ENCODE data around the gene FREM3. TPM values are rescaled to one million over a fixed set of nuclear protein-coding genes. Genes with fewer than 3 reads are reported as not detected.

FREM3 gene
- total RNA-seq, 1 experiment from 2014 or later = 0.15 TPM

DNA sequence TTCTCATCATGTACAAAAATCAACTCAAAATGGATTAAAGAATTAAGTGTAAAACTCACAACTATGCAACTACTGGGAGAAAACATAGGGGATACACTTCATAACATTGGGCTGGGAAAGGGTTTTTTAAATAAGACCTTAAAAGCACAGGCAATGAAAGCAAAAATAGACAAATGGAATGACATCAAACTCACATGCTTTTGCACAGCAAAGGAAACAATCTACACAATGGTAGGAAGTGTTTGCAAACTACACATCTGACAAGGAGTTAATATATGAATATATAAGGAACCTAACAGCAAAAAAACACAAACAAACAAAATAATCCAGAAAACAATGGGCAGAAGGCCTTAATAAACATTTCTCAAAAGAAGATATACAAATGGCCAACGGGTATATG, 57.9 kb downstream of the FREM3 start (continued):
- TF ChIP-seq, protein P1, sequence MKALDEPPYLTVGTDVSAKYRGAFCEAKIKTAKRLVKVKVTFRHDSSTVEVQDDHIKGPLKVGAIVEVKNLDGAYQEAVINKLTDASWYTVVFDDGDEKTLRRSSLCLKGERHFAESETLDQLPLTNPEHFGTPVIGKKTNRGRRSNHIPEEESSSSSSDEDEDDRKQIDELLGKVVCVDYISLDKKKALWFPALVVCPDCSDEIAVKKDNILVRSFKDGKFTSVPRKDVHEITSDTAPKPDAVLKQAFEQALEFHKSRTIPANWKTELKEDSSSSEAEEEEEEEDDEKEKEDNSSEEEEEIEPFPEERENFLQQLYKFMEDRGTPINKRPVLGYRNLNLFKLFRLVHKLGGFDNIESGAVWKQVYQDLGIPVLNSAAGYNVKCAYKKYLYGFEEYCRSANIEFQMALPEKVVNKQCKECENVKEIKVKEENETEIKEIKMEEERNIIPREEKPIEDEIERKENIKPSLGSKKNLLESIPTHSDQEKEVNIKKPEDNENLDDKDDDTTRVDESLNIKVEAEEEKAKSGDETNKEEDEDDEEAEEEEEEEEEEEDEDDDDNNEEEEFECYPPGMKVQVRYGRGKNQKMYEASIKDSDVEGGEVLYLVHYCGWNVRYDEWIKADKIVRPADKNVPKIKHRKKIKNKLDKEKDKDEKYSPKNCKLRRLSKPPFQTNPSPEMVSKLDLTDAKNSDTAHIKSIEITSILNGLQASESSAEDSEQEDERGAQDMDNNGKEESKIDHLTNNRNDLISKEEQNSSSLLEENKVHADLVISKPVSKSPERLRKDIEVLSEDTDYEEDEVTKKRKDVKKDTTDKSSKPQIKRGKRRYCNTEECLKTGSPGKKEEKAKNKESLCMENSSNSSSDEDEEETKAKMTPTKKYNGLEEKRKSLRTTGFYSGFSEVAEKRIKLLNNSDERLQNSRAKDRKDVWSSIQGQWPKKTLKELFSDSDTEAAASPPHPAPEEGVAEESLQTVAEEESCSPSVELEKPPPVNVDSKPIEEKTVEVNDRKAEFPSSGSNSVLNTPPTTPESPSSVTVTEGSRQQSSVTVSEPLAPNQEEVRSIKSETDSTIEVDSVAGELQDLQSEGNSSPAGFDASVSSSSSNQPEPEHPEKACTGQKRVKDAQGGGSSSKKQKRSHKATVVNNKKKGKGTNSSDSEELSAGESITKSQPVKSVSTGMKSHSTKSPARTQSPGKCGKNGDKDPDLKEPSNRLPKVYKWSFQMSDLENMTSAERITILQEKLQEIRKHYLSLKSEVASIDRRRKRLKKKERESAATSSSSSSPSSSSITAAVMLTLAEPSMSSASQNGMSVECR (CRISPR knock-in tag; IDR thresholded peaks at IDR 0.05; ENCODE audit: borderline replicate concordance) = no peak
- no peak for TF ChIP-seq TCF7 (CRISPR knock-in tag; IDR thresholded peaks at IDR 0.05; ENCODE audit: low read depth)
- TF ChIP-seq, protein P2, sequence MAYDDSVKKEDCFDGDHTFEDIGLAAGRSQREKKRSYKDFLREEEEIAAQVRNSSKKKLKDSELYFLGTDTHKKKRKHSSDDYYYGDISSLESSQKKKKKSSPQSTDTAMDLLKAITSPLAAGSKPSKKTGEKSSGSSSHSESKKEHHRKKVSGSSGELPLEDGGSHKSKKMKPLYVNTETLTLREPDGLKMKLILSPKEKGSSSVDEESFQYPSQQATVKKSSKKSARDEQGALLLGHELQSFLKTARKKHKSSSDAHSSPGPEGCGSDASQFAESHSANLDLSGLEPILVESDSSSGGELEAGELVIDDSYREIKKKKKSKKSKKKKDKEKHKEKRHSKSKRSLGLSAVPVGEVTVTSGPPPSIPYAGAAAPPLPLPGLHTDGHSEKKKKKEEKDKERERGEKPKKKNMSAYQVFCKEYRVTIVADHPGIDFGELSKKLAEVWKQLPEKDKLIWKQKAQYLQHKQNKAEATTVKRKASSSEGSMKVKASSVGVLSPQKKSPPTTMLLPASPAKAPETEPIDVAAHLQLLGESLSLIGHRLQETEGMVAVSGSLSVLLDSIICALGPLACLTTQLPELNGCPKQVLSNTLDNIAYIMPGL (CRISPR knock-in tag; IDR thresholded peaks at IDR 0.05) = no peak
- TF ChIP-seq SMAD3 (CRISPR knock-in tag; IDR thresholded peaks at IDR 0.05; ENCODE audit: borderline replicate concordance) = no peak
- no peak for TF ChIP-seq GABPB1 (CRISPR knock-in tag; IDR thresholded peaks at IDR 0.05)
- TF ChIP-seq GRHL2 (CRISPR knock-in tag; IDR thresholded peaks at IDR 0.05; ENCODE audit: insufficient replicate concordance, severe bottlenecking) = no peak
- no peak for TF ChIP-seq ESRRA (CRISPR knock-in tag; IDR thresholded peaks at IDR 0.05; ENCODE audit: borderline replicate concordance)
- TF ChIP-seq KAT7 (CRISPR knock-in tag; IDR thresholded peaks at IDR 0.05; ENCODE audit: borderline replicate concordance) = no peak
- TF ChIP-seq NFE2L1 (CRISPR knock-in tag; IDR thresholded peaks at IDR 0.05) = no peak
- TF ChIP-seq, protein P3, sequence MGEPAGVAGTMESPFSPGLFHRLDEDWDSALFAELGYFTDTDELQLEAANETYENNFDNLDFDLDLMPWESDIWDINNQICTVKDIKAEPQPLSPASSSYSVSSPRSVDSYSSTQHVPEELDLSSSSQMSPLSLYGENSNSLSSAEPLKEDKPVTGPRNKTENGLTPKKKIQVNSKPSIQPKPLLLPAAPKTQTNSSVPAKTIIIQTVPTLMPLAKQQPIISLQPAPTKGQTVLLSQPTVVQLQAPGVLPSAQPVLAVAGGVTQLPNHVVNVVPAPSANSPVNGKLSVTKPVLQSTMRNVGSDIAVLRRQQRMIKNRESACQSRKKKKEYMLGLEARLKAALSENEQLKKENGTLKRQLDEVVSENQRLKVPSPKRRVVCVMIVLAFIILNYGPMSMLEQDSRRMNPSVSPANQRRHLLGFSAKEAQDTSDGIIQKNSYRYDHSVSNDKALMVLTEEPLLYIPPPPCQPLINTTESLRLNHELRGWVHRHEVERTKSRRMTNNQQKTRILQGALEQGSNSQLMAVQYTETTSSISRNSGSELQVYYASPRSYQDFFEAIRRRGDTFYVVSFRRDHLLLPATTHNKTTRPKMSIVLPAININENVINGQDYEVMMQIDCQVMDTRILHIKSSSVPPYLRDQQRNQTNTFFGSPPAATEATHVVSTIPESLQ (CRISPR knock-in tag; IDR thresholded peaks at IDR 0.05) = no peak
- no peak for TF ChIP-seq ZNF423 (CRISPR knock-in tag; IDR thresholded peaks at IDR 0.05)
- no peak for TF ChIP-seq NR2C2 (CRISPR knock-in tag; IDR thresholded peaks at IDR 0.05)
- TF ChIP-seq, protein P4, sequence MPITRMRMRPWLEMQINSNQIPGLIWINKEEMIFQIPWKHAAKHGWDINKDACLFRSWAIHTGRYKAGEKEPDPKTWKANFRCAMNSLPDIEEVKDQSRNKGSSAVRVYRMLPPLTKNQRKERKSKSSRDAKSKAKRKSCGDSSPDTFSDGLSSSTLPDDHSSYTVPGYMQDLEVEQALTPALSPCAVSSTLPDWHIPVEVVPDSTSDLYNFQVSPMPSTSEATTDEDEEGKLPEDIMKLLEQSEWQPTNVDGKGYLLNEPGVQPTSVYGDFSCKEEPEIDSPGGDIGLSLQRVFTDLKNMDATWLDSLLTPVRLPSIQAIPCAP (CRISPR knock-in tag; IDR thresholded peaks at IDR 0.05) = no peak
- no peak for TF ChIP-seq NFATC4 (CRISPR knock-in tag; IDR thresholded peaks at IDR 0.05)

DNA sequence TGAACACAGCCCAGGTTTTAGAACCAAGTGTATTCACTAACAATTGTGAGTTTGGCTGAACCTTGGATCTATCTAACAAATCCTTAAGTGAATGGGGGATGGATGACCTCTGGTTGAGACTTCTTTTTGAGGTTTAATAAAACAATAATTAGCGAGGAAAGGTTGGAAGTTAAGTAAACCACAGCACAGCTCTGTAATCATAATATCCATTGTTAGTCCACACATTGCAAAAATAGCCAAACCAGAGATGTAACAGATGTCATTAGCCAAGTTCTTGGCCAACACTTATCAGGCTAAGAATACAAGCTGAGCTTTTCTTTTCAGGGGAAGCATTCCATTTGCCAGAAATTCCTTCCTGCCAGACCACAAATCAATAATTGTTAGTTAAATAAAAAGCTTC, 59.1 kb downstream of the FREM3 start:
- Mint-ChIP-seq H3K4me1 (no peaks in the 10 kb centered on the region), H3K4me3 (no peak overlapping the region), H3K36me3 (no peaks in the 10 kb centered on the region; the same call in 1 of the 2 replicates), H3K27me3 (ENCODE audit: low read depth) (no peaks in the 10 kb centered on the region), H3K27ac (no peak overlapping the region), H3K9me3 (peaks cover 1% of the 10 kb centered on the region)
- DNase-seq (ENCODE audit: low spot score) (no peak), ATAC-seq (no peak)
- ChIA-PET POLR2A (no interaction called here), CTCF (no interaction called here)
- no peak for TF ChIP-seq CREB1 (CRISPR knock-in tag; IDR thresholded peaks at IDR 0.05)
- TF ChIP-seq ATF1 (CRISPR knock-in tag; IDR thresholded peaks at IDR 0.05) = no peak
- TF ChIP-seq, protein P5, sequence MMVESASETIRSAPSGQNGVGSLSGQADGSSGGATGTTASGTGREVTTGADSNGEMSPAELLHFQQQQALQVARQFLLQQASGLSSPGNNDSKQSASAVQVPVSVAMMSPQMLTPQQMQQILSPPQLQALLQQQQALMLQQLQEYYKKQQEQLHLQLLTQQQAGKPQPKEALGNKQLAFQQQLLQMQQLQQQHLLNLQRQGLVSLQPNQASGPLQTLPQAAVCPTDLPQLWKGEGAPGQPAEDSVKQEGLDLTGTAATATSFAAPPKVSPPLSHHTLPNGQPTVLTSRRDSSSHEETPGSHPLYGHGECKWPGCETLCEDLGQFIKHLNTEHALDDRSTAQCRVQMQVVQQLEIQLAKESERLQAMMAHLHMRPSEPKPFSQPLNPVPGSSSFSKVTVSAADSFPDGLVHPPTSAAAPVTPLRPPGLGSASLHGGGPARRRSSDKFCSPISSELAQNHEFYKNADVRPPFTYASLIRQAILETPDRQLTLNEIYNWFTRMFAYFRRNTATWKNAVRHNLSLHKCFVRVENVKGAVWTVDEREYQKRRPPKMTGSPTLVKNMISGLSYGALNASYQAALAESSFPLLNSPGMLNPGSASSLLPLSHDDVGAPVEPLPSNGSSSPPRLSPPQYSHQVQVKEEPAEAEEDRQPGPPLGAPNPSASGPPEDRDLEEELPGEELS (CRISPR knock-in tag; IDR thresholded peaks at IDR 0.05) = no peak
- TF ChIP-seq, protein P6, sequence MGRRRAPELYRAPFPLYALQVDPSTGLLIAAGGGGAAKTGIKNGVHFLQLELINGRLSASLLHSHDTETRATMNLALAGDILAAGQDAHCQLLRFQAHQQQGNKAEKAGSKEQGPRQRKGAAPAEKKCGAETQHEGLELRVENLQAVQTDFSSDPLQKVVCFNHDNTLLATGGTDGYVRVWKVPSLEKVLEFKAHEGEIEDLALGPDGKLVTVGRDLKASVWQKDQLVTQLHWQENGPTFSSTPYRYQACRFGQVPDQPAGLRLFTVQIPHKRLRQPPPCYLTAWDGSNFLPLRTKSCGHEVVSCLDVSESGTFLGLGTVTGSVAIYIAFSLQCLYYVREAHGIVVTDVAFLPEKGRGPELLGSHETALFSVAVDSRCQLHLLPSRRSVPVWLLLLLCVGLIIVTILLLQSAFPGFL (CRISPR knock-in tag; IDR thresholded peaks at IDR 0.05; ENCODE audit: borderline replicate concordance) = no peak
- TF ChIP-seq, protein P7, sequence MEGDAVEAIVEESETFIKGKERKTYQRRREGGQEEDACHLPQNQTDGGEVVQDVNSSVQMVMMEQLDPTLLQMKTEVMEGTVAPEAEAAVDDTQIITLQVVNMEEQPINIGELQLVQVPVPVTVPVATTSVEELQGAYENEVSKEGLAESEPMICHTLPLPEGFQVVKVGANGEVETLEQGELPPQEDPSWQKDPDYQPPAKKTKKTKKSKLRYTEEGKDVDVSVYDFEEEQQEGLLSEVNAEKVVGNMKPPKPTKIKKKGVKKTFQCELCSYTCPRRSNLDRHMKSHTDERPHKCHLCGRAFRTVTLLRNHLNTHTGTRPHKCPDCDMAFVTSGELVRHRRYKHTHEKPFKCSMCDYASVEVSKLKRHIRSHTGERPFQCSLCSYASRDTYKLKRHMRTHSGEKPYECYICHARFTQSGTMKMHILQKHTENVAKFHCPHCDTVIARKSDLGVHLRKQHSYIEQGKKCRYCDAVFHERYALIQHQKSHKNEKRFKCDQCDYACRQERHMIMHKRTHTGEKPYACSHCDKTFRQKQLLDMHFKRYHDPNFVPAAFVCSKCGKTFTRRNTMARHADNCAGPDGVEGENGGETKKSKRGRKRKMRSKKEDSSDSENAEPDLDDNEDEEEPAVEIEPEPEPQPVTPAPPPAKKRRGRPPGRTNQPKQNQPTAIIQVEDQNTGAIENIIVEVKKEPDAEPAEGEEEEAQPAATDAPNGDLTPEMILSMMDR (IDR thresholded peaks at IDR 0.05) = no peak
- TF ChIP-seq, protein P8, sequence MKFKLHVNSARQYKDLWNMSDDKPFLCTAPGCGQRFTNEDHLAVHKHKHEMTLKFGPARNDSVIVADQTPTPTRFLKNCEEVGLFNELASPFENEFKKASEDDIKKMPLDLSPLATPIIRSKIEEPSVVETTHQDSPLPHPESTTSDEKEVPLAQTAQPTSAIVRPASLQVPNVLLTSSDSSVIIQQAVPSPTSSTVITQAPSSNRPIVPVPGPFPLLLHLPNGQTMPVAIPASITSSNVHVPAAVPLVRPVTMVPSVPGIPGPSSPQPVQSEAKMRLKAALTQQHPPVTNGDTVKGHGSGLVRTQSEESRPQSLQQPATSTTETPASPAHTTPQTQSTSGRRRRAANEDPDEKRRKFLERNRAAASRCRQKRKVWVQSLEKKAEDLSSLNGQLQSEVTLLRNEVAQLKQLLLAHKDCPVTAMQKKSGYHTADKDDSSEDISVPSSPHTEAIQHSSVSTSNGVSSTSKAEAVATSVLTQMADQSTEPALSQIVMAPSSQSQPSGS (CRISPR knock-in tag; IDR thresholded peaks at IDR 0.05; ENCODE audit: borderline replicate concordance, low read depth) = no peak
- TF ChIP-seq TEAD1 (CRISPR knock-in tag; IDR thresholded peaks at IDR 0.05) = no peak
- no peak for TF ChIP-seq ZNF232 (CRISPR knock-in tag; IDR thresholded peaks at IDR 0.05)
